ENCODE results near the gene FCMR. TPM values are rescaled to one million over a fixed set of nuclear protein-coding genes. Genes with fewer than 3 reads are reported as not detected.

The FCMR gene
- total RNA-seq, 1 donor from 2014 or later: not detected

Other genes with a start within 250 kb of the FCMR start
- 67.2 and 74.5 TPM in 2 replicates for gene MAPKAPK2, start 237.0 kb downstream of the FCMR start, total RNA-seq
- gene IL19, start 151.2 kb downstream of the FCMR start, total RNA-seq: not detected in 2 replicates
- gene IL10, start 149.4 kb downstream of the FCMR start, total RNA-seq: not detected in 2 replicates
- gene IL20, start 56.3 kb downstream of the FCMR start, total RNA-seq: not detected in 2 replicates
- not detected in 2 replicates for gene IL24, start 24.5 kb downstream of the FCMR start, total RNA-seq
- gene PIGR, start 24.5 kb upstream of the FCMR start, total RNA-seq: not detected in 2 replicates
- gene FCAMR, start 48.5 kb upstream of the FCMR start, total RNA-seq: not detected in 2 replicates
- 0.13 TPM in 1 of 2 replicates, not detected in the other for gene C1orf116, start 110.8 kb upstream of the FCMR start, total RNA-seq
- 7.1 TPM in 2 replicates for gene YOD1, start 129.3 kb upstream of the FCMR start, total RNA-seq
- gene PFKFB2, start 131.3 kb upstream of the FCMR start, total RNA-seq: 5.7 and 6.0 TPM in 2 replicates
- not detected in 2 replicates for gene C4BPB, start 166.9 kb upstream of the FCMR start, total RNA-seq
- gene C4BPA, start 182.3 kb upstream of the FCMR start, total RNA-seq: not detected in 2 replicates

Data from myocyte (in vitro differentiated cells).